NCI-H345 treated with DMSO at 0.1 percent for 48 hours (cell line): ENCODE measurements around the gene PDE4D.
"Not testable (repeated sequence)": the region's sequence is repeated elsewhere in the genome, so short reads cannot be mapped to it uniquely, and the experiment has no call there.

Experiments used
- DNase-seq: peaks from one replicate; lab custom pipeline; 2025; ENCODE audit not compliant: unreplicated experiment; lab: John Stamatoyannopoulos, UW

The PDE4D gene

GRCh38 chr5:59002162-59002825, 891.2 kb downstream of the PDE4D start:
- no peak for DNase-seq

GRCh38 chr5:59001716-59002115, 891.8 kb downstream of the PDE4D start:
- DNase-seq = no peak

- DNase-seq = no peak
Measured at GRCh38 chr5:59001154-59001553, 892.4 kb downstream of the PDE4D start.

DNA sequence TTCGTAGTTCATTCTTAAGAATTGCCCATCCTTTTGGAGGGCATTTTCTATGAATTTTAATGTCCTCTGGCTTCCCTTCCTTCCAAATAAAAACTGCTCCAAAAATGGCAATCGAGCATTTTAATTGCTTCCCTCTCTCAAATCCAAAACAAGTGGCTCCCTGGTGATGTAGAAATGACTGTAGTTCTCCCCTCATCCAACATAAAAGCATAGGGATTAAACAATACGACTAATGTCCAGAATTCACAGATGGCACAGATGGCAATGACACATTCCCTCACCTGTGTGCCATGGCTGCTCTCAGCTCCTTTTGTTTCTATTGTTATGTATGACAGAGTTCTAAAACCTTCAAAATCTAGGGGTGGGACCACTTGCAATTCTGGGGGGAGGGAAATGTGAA, 893.3 kb downstream of the PDE4D start:
- DNase-seq = no peak

DNA sequence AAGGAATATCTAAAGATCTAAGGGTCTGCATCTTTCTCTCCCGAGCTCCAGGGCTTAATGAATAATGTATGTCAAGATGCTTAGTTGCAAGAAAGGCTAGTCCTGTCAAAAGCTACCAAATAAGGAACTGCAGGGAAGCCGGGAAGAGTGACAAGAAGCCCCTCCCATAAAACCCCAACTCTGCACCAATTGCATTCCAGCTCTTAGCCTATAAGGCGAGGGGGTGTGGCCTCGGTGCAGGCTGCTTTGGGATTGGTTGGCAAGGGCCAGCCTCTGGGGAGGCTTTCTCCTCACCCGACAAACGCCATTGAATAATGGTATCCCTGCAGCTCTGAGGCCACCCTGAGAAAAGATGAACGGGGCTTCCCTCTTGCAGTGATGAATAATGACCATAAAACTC, 893.7 kb downstream of the PDE4D start:
- DNase-seq = no peak

- no peak for DNase-seq
Measured at GRCh38 chr5:58998544-58998943, 895.0 kb downstream of the PDE4D start.

- not testable (repeated sequence) for DNase-seq
Measured at GRCh38 chr5:58995779-58996178, 897.7 kb downstream of the PDE4D start.

GRCh38 chr5:58993461-58993860, 900.1 kb downstream of the PDE4D start:
- DNase-seq = no peak

DNA sequence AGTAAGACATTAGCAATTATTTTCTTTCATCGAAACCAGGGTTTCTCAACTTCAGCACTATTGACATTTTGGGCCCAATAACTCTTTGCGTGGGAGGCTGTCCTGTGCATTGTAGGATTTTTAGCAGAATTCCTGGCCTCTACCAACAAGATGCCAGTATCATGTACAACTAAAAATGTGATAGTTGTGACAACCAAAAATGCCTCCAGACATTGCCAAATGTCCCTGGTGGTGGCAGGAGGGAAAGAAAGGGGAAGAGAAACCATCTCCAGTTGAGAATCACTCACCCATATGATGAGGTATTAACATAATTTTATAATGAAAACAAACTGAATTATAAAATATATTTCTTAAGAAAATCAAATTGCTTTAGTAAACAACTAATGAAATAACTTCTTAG, 904.6 kb downstream of the PDE4D start:
- no peak for DNase-seq

- no peak for DNase-seq
Measured at GRCh38 chr5:58987193-58987592, 906.3 kb downstream of the PDE4D start.

- no peak for DNase-seq
Measured at GRCh38 chr5:58986281-58986680, 907.2 kb downstream of the PDE4D start.

DNA sequence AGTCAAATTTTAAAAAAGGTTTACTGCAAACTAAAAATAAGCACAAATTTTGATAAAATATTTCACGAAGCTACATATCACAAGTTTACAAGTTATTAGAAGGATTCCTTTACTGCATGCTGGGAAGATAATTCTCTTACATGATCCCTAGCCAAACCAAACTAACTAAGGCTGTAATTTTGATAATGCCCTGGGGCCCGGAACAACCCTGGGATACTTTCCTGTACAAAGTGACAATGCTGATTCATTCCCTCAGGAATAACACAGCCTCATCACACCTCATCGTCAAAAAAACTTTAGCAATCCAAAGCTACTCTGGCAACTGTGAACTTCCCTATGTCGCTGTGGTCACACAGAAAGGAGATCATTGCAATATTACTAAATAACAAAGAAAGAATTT, 907.8 kb downstream of the PDE4D start:
- DNase-seq = no peak

- DNase-seq = no peak
Measured at GRCh38 chr5:58985311-58985710, 908.2 kb downstream of the PDE4D start.

GRCh38 chr5:58983526-58984452, 909.7 kb downstream of the PDE4D start:
- DNase-seq = no peak

GRCh38 chr5:58980890-58981289, 912.6 kb downstream of the PDE4D start:
- no peak for DNase-seq

- no peak for DNase-seq
Measured at GRCh38 chr5:58979090-58979489, 914.4 kb downstream of the PDE4D start.

- no peak for DNase-seq
Measured at GRCh38 chr5:58974601-58975000, 918.9 kb downstream of the PDE4D start.

GRCh38 chr5:58974083-58974482, 919.4 kb downstream of the PDE4D start:
- DNase-seq = no peak

GRCh38 chr5:58972301-58972700, 921.2 kb downstream of the PDE4D start:
- DNase-seq = no peak

GRCh38 chr5:58970766-58971165, 922.8 kb downstream of the PDE4D start:
- DNase-seq = no peak

- no peak for DNase-seq
Measured at GRCh38 chr5:58969795-58970194, 923.7 kb downstream of the PDE4D start.

DNA sequence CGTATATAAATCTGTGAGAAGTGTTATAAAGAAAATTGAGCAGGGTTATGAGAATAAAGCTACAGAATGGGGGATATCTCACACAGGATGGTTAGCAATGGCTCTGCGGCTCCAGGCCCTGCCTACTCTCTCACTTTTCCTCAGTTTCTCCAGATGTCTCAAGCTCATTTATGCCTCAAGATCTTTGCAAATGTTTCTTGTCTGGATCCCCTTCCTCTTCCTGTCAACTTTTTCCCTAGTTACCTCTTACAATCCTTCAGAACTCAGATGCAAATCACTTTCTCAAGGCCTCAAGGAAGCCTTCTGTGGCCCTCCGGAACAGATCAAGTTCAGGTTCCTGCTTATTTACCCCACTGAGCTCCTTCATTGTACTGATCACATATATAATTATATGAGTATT, 924.3 kb downstream of the PDE4D start:
- DNase-seq = no peak
